Psoas muscle (tissue), 8 donors: ENCODE data around the gene CD6. TPM values are rescaled to one million over a fixed set of nuclear protein-coding genes. Genes with fewer than 3 reads are reported as not detected.

ENCODE experiments used
- ATAC-seq, 4 donors: fragments of 200-7000 bp; cut with Tn5 transposase; one replicate each; pipeline ENCODE4 v1.9.1; 2020; ENCODE audit warnings: moderate library complexity in 3 of 4, mild to moderate bottlenecking in 2 of 4
- DNase-seq, 2 donors: peaks; one replicate each; pipeline ENCODE4 v3.0.0-alpha.2; 2020
- H3K27ac ChIP-seq: fragments of 200-600 bp; one replicate; pipeline ENCODE4 v1.8.0; 2022
- H3K27me3 ChIP-seq, 3 donors: fragments of 200-600 bp in 1 of 3; one replicate each; pipeline versions ENCODE4 v1.6.1 to v1.8.0; 2013 to 2022; ENCODE audit warnings: low read length in 2 of 3, mild to moderate bottlenecking in 2 of 3, moderate library complexity in 1 of 3; ENCODE audit not compliant: insufficient read depth in 3 of 3
- H3K36me3 ChIP-seq, 2 donors: fragments of 200-600 bp in 1 of 2; one replicate each; pipeline versions ENCODE4 v1.6.1 to v1.8.0; 2013 to 2022; ENCODE audit warnings: low read depth in 1 of 2, mild to moderate bottlenecking in 1 of 2, moderate library complexity in 1 of 2; ENCODE audit not compliant: insufficient read depth in 1 of 2
- H3K4me1 ChIP-seq: fragments of 200-600 bp; one replicate; pipeline ENCODE4 v1.8.0; 2022
- H3K4me3 ChIP-seq: fragments of 200-600 bp; one replicate; pipeline ENCODE4 v1.8.0; 2022; ENCODE audit warnings: mild to moderate bottlenecking
- H3K9me3 ChIP-seq: fragments of 200-600 bp; one replicate; pipeline ENCODE4 v1.8.0; 2022
- whole genome bisulfite sequencing, 3 donors: extraction: QIAGEN DNeasy Blood & Tissue Kit; methylation state at CpG; one replicate each; pipeline versions ENCODE4 v1.1.6 to v1.1.7; 2013; 5-methylcytosine and 5-hydroxymethylcytosine counted together
- intact Hi-C, 2 donors: fragments of 100-400 bp; cut with DNase I; formaldehyde crosslinking; loops; one replicate each; pipeline versions ENCODE4 v1.11.0 to v1.14.2; 2022
- polyA plus RNA-seq, 3 donors: library from polyadenylated mRNA; stranded (reverse); fragments of 200-250 nt; gene quantifications; one replicate each; pipeline ENCODE4 v1.2.3, GENCODE V29; 2013
- total RNA-seq, 4 donors: library from RNA; stranded (reverse); fragmentation: NEBNext Ultra II Directional in 2 of 4; extraction: Animal tissue kit (Norgen Biotek cat#: 25700) in 2 of 4; gene quantifications; one replicate each; pipeline versions ENCODE4 v1.2.1 to v1.2.4, GENCODE V29; 2021 to 2023
- TF ChIP-seq, protein P1 (sequence below): fragments of 200-600 bp; IDR thresholded peaks from one replicate; pipeline ENCODE4 v1.8.0; 2022; ENCODE audit warnings: antibody characterized with exemption
- donor health status: healthy with polysubstance abuse.
- donor health status: DM: no; HTN: no; CAD: no; lungs with moderate emphysema.
- donor health status: Bipolar disorder and iron deficiency.
- donor health status: healthy.
- donor health status: DM: yes; HTN: yes; CAD: no.
- donor health status: DM: no; HTN: no; CAD: no.
- donor health status: DM: no; HTN: no; CAD: no.
- donor health status: DM: yes; HTN: yes; CAD: no.

Gene CD6
- total and polyA plus RNA-seq, 7 donors: 0.05 to 0.74 (median 0.43) TPM

DNA sequence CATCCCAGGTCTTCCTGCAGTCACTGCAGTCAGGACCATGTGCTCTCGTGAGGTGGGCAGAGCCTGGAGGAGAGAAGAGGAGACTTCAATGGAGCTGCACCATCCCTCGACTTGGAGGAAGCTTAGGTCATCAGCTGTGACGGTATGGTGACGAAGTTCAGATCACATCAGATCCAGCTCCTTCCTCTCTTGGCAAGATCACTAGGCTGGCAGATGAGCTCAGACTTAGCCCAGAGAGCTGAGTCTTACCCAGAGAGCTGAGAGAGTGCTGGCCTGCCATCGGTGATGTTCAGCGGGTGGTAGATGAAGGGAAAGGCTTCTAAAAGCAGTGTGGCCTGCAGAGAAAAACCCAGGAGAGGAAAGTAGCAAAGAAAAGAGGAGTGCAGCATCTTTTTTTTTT, 17.7 kb upstream of the CD6 start:
- H3K4me1 ChIP-seq: no peaks in the 10 kb centered on the region
- ATAC-seq: peak in 1 of 4 donors; percentile 30

DNA sequence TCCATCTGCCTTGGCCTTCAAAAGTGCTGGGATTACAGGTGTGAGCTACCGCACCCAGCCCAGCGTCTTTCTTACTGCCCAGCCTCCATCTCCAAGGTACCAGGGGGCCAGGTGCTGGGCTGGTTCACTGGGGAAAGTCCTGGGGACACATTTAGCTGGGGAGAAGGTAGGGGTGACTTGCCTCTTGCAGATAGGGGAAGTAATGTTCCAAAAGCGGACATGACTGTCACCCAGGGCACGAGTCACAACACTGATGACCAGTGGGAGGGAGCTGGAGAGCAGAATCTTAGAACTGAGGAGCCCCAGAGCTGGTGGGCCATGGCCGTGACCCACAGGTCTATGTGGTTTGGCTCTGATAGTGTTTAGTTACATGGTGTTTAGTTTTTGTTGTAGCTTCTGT, 17.1 kb upstream of the CD6 start:
- peaks cover 0 to 3% (median 0%) of the 10 kb centered on the region in 3 donors for H3K27me3 ChIP-seq
- TF ChIP-seq, protein P1, sequence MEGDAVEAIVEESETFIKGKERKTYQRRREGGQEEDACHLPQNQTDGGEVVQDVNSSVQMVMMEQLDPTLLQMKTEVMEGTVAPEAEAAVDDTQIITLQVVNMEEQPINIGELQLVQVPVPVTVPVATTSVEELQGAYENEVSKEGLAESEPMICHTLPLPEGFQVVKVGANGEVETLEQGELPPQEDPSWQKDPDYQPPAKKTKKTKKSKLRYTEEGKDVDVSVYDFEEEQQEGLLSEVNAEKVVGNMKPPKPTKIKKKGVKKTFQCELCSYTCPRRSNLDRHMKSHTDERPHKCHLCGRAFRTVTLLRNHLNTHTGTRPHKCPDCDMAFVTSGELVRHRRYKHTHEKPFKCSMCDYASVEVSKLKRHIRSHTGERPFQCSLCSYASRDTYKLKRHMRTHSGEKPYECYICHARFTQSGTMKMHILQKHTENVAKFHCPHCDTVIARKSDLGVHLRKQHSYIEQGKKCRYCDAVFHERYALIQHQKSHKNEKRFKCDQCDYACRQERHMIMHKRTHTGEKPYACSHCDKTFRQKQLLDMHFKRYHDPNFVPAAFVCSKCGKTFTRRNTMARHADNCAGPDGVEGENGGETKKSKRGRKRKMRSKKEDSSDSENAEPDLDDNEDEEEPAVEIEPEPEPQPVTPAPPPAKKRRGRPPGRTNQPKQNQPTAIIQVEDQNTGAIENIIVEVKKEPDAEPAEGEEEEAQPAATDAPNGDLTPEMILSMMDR: no peak
- no peaks in the 10 kb centered on the region for H3K36me3 ChIP-seq
- DNase-seq (no peak), ATAC-seq (no peak)
- 88 to 96% (median 89%) methylated on average over 5 of the region's 5 CpGs for WGBS, 3 donors
- no peak overlapping the region for H3K27ac ChIP-seq
- H3K9me3 ChIP-seq: no peaks in the 10 kb centered on the region
- intact Hi-C loops: no loop called here
- no peaks in the 10 kb centered on the region for H3K4me1 ChIP-seq
- H3K4me3 ChIP-seq: no peak overlapping the region

More for the DNA sequence above, 17.7 kb upstream of the CD6 start:
- intact Hi-C loops: no loop called here
- Histone ChIP-seq H3K9me3 (no peaks in the 10 kb centered on the region), H3K4me3 (no peak overlapping the region), H3K27ac (no peak overlapping the region), H3K36me3 (no peaks in the 10 kb centered on the region), H3K27me3 (peaks cover 0 to 3% (median 0%) of the 10 kb centered on the region in 3 donors)
- TF ChIP-seq, protein P1: no peak
- DNase-seq: no peak
- WGBS, 3 donors: 69 to 74% (median 71%) methylated on average over 6 of the region's 6 CpGs

GRCh38 chr11:60955571-60955970, 15.9 kb upstream of the CD6 start:
- no peaks in the 10 kb centered on the region for H3K4me1 ChIP-seq
- no peak overlapping the region for H3K4me3 ChIP-seq
- peaks cover 0 to 5% (median 0%) of the 10 kb centered on the region in 3 donors for H3K27me3 ChIP-seq
- no peaks in the 10 kb centered on the region for H3K9me3 ChIP-seq
- H3K27ac ChIP-seq: no peak overlapping the region
- TF ChIP-seq, protein P1: no peak
- DNase-seq: no peak
- WGBS, 3 donors: 55 to 59% (median 58%) methylated on average over 5 of the region's 5 CpGs
- no peak for ATAC-seq
- no peaks in the 10 kb centered on the region for H3K36me3 ChIP-seq
- intact Hi-C loops: no loop called here

GRCh38 chr11:60957188-60957587, 14.3 kb upstream of the CD6 start:
- 81 to 86% (median 81%) methylated on average over 4 of the region's 4 CpGs for WGBS, 3 donors
- Histone ChIP-seq H3K27me3 (peaks cover 0 to 3% (median 0%) of the 10 kb centered on the region in 3 donors), H3K4me1 (no peaks in the 10 kb centered on the region), H3K36me3 (no peaks in the 10 kb centered on the region), H3K4me3 (no peak overlapping the region), H3K27ac (no peak overlapping the region), H3K9me3 (no peaks in the 10 kb centered on the region)
- intact Hi-C loops: no loop called here
- TF ChIP-seq, protein P1: no peak
- ATAC-seq (peak in 2 of 4 donors; percentile 35 to 40), DNase-seq (no peak)

GRCh38 chr11:60959431-60959830, 12.0 kb upstream of the CD6 start:
- DNase-seq (no peak), ATAC-seq (no peak)
- Histone ChIP-seq H3K9me3 (no peaks in the 10 kb centered on the region), H3K27me3 (peaks cover 0 to 3% (median 0%) of the 10 kb centered on the region in 3 donors), H3K4me3 (no peak overlapping the region), H3K4me1 (no peaks in the 10 kb centered on the region), H3K27ac (no peak overlapping the region), H3K36me3 (no peaks in the 10 kb centered on the region)
- TF ChIP-seq, protein P1: no peak
- intact Hi-C loops: no loop called here
- 51 to 64% (median 59%) methylated on average over 6 of the region's 6 CpGs for WGBS, 3 donors
